Measurements from ENCODE around the gene SCGB1A1.

GRCh38 chr11:62394825-62395538 lies 23.9 kb upstream of the SCGB1A1 start:
- TF ChIP-seq CTCF (IDR thresholded peaks at IDR 0.05) (peak; percentile 58 to 80 (median 65)), POLR2A (IDR thresholded peaks at IDR 0.05) (no peak)

Data from ovary (tissue), 3 donors.